HepG2 (cell line): ENCODE results near the gene RER1. TPM values are rescaled to one million over a fixed set of nuclear protein-coding genes. Genes with fewer than 3 reads are reported as not detected.
A peak's percentile ranks its signal among the peaks of the same experiment; 100 is the strongest.

ENCODE experiments used
- ATAC-seq: fragments of 200-7000 bp; cut with Tn5 transposase; 3 replicates; pipeline ENCODE4 v1.9.1; 2020; ENCODE audit warnings: mild to moderate bottlenecking, moderate library complexity
- BruUV-seq: library from RNA; stranded (reverse); fragments of 400-500 nt; replicated peaks from 2 replicates; lab custom pipeline; 2021; lab: Mats Ljungman, UMichigan
- CTCF ChIA-PET: fragments of 300-600 bp; formaldehyde crosslinking; extraction: SDS; loops from one replicate; lab custom pipeline; 2021; ENCODE audit warnings: low total read pairs, inconsistent platforms, low intra/inter-chr PET ratio; lab: Yijun Ruan, JAX
- POLR2A ChIA-PET: fragments of 350-600 bp; sonication (Branson Sonifier 250); formaldehyde crosslinking; loops from one replicate; lab custom pipeline; 2020; ENCODE audit warnings: antibody characterized with exemption, inconsistent platforms; lab: Yijun Ruan, JAX
- DNase-seq: peaks from one replicate; pipeline ENCODE4 v3.0.0-alpha.2; 2015; ENCODE audit warnings: low spot score
- FAIRE-seq: peaks from 3 replicates; lab custom pipeline; 2011; peaks lifted over from hg19 to GRCh38; lab: Jason Lieb, UNC
- H2AFZ ChIP-seq: one replicate; pipeline ENCODE4 v1.6.1; 2011; ENCODE audit warnings: low read length, inconsistent platforms
- H3K27ac ChIP-seq: fragments of 300-600 bp; 3 replicates; pipeline ENCODE4 v1.8.0; 2011; ENCODE audit warnings: mixed run types, mild to moderate bottlenecking, mixed read lengths, low read length, inconsistent platforms; ENCODE audit not compliant: insufficient read depth; ENCODE audit errors: extremely low read length
- H3K27me3 ChIP-seq, 2 experiments: fragments of 200-600 bp in 1 of 2; 2 replicates in 1 of 2; 3 replicates in 1 of 2; pipeline versions ENCODE4 v1.6.0 to v1.8.0; 2011; ENCODE audit warnings: low read length in 2 of 2, mild to moderate bottlenecking in 2 of 2, moderate library complexity in 2 of 2, inconsistent platforms in 1 of 2; ENCODE audit not compliant: insufficient read depth in 2 of 2, control insufficient read depth in 1 of 2
- H3K36me3 ChIP-seq, 2 experiments: fragments of 200-600 bp in 1 of 2; replicated peaks in 1 of 2; 2 replicates in 1 of 2; 3 replicates in 1 of 2; pipeline versions ENCODE4 v1.5.1 to v1.8.0; 2011; ENCODE audit warnings: low read length in 2 of 2, inconsistent platforms in 1 of 2; ENCODE audit not compliant: insufficient read depth in 2 of 2, control insufficient read depth in 1 of 2
- H3K4me1 ChIP-seq: 2 replicates; pipeline ENCODE4 v1.5.1; 2012; ENCODE audit warnings: low read length, inconsistent platforms; ENCODE audit not compliant: insufficient read depth
- H3K4me2 ChIP-seq: 2 replicates; pipeline ENCODE4 v1.6.0; 2011; ENCODE audit warnings: low read depth, low read length, inconsistent platforms
- H3K4me3 ChIP-seq, 3 experiments: fragments of 200-600 bp in 1 of 3; sonication (generic), shearing (Covaris generic) in 1 of 3; replicated peaks in 1 of 3; 2 replicates each; pipeline ENCODE4 v1.5.1; 2011 to 2016; ENCODE audit warnings: low read length in 3 of 3, inconsistent platforms in 2 of 3, low read depth in 2 of 3, mild to moderate bottlenecking in 2 of 3, control low read depth in 1 of 3, mixed read lengths in 1 of 3; ENCODE audit not compliant: insufficient read depth in 1 of 3
- H3K79me2 ChIP-seq: one replicate; pipeline ENCODE4 v1.6.1; 2011; ENCODE audit warnings: low read length, inconsistent platforms; ENCODE audit not compliant: insufficient read depth
- H3K9ac ChIP-seq: 2 replicates; pipeline ENCODE4 v1.6.0; 2011; ENCODE audit warnings: mild to moderate bottlenecking, low read depth, low read length, inconsistent platforms; ENCODE audit not compliant: insufficient read depth
- H3K9me3 ChIP-seq: 2 replicates; pipeline ENCODE4 v1.5.1; 2012; ENCODE audit warnings: mild to moderate bottlenecking, low read length
- H4K20me1 ChIP-seq: 2 replicates; pipeline ENCODE4 v1.6.0; 2011; ENCODE audit warnings: inconsistent platforms, mild to moderate bottlenecking, low read length, moderate library complexity; ENCODE audit not compliant: insufficient read depth
- HOXD1 ChIP-seq: sonication (generic); formaldehyde crosslinking; IDR thresholded peaks from 2 replicates; pipeline ENCODE4 v1.5.0; 2020; ENCODE audit warnings: missing genetic modification reagents
- KLF13 ChIP-seq: sonication (generic); formaldehyde crosslinking; IDR thresholded peaks from 2 replicates; pipeline ENCODE4 v1.4.0; 2020; ENCODE audit warnings: mild to moderate bottlenecking, missing genetic modification reagents
- MATR3 ChIP-seq: sonication (generic); formaldehyde crosslinking; IDR thresholded peaks from 2 replicates; pipeline ENCODE4 v1.4.0; 2020; ENCODE audit warnings: missing genetic modification reagents
- PHF5A ChIP-seq: IDR thresholded peaks from one replicate; pipeline ENCODE4 v1.6.1; 2018; ENCODE audit warnings: low read depth, missing genetic modification reagents; ENCODE audit not compliant: unreplicated experiment
- ZFY ChIP-seq: sonication (generic); formaldehyde crosslinking; IDR thresholded peaks from 2 replicates; pipeline ENCODE4 v1.4.0; 2020; ENCODE audit warnings: missing genetic modification reagents
- ZNF563 ChIP-seq: sonication (generic); formaldehyde crosslinking; IDR thresholded peaks from 2 replicates; pipeline ENCODE4 v1.8.0; 2022; ENCODE audit warnings: mild to moderate bottlenecking, moderate library complexity, missing genetic modification reagents
- ZNF614 ChIP-seq: IDR thresholded peaks from 2 replicates; pipeline ENCODE4 v1.6.1; 2018; ENCODE audit warnings: missing biosample characterization, missing genetic modification reagents, inconsistent platforms, borderline replicate concordance
- WGBS: methylation state at CpG from one replicate; pipeline ENCODE4 v1.1.6; 2017; ENCODE audit warnings: low lambda C conversion rate; 5-methylcytosine and 5-hydroxymethylcytosine counted together
- in situ Hi-C: cut with HindIII; loops from 2 replicates; pipeline ENCODE4 v1.10.0; 2017; ENCODE audit warnings: low pct_unique_long_range_greater_than_20kb; ENCODE audit not compliant: extremely low pct_ligation_motif_present
- intact Hi-C: fragments of 100-400 bp; cut with micrococcal nuclease; formaldehyde crosslinking; loops from one replicate; pipeline ENCODE4 v1.10.0; 2022; ENCODE audit not compliant: unreplicated experiment
- polyA plus RNA-seq, 8 experiments: library from polyadenylated mRNA; depleted of rRNA in 3 of 8; stranded (reverse) in 7 of 8; unstranded in 1 of 8; fragments of >200 nt; fragmentation: Illumina TruSeq in 4 of 8; extraction: Trizol in 4 of 8; gene quantifications; 2 replicates each; pipeline versions ENCODE4 v1.2.1 to v1.2.3, GENCODE V29; 2011 to 2016; ENCODE audit warnings: low read depth in 4 of 8, missing spikeins in 1 of 8, mixed read lengths in 1 of 8; ENCODE audit not compliant: insufficient read depth in 1 of 8
- total RNA-seq, 5 experiments: library from RNA; depleted of rRNA; stranded (reverse); fragments of >200 nt; fragmentation: Illumina TruSeq; extraction: Trizol; gene quantifications; 2 replicates each; pipeline ENCODE4 v1.2.3, GENCODE V29; 2016; ENCODE audit warnings: low read depth in 1 of 5

Gene RER1
- total and polyA plus RNA-seq, 2 of the 13 experiments (the other 11 are each of a cell fraction or from before 2014, with no cell fraction given) = 128 to 164 TPM

GRCh38 chr1:2394761-2395160, 3.1 kb downstream of the RER1 start:
- no peak for DNase-seq
- H4K20me1 ChIP-seq = peaks cover 8% of the 10 kb centered on the region; the same call in 1 of the 2 replicates
- 94% methylated on average over 10 of the region's 11 CpGs for WGBS
- H3K27me3 ChIP-seq = no peaks in the 10 kb centered on the region; a peak in 1 of 5 replicates
- no peak overlapping the region for H3K4me3 ChIP-seq
- in situ Hi-C loops = no loop called here
- peaks cover 29% of the 10 kb centered on the region for H3K4me1 ChIP-seq
- no peak overlapping the region for H3K27ac ChIP-seq
- no peak overlapping the region for H3K9ac ChIP-seq
- no peaks in the 10 kb centered on the region for H3K9me3 ChIP-seq
- no peak for ATAC-seq
- peaks cover 23 to 42% of the 10 kb centered on the region in 2 experiments for H3K36me3 ChIP-seq
- intact Hi-C loops = no loop called here
- no peak for TF ChIP-seq ZNF614 (CRISPR knock-in tag)
- 0 out of 2 replicates have a peak, but pooled peaks have one; percentile 49 for TF ChIP-seq ZNF563
- no peak for TF ChIP-seq KLF13 (CRISPR knock-in tag)
- TF ChIP-seq HOXD1 (CRISPR knock-in tag) = no peak
- CTCF ChIA-PET = no interaction called here
- no peak for FAIRE-seq
- peaks cover 36% of the 10 kb centered on the region for H3K79me2 ChIP-seq
- no peak overlapping the region for H2AFZ ChIP-seq
- BruUV-seq = no TSS peak
- POLR2A ChIA-PET = interaction anchor here (1.0 kb wide), 1 partner anchor 188 kb away, joined by 3 read pairs; no protein-coding TSS in a partner anchor
- no peak overlapping the region for H3K4me2 ChIP-seq

GRCh38 chr1:2395245-2395644, 3.6 kb downstream of the RER1 start:
- Histone ChIP-seq H3K9ac (no peak overlapping the region), H3K36me3 (peaks cover 25 to 47% of the 10 kb centered on the region in 2 experiments), H3K27ac (no peak overlapping the region), H3K9me3 (no peaks in the 10 kb centered on the region), H3K4me3 (no peak overlapping the region), H2AFZ (no peak overlapping the region), H3K4me2 (no peak overlapping the region), H3K27me3 (no peaks in the 10 kb centered on the region; a peak in 1 of 5 replicates), H3K4me1 (peaks cover 24% of the 10 kb centered on the region), H3K79me2 (peaks cover 33% of the 10 kb centered on the region), H4K20me1 (peaks cover 8% of the 10 kb centered on the region; the same call in 1 of the 2 replicates)
- intact Hi-C loops = no loop called here
- TF ChIP-seq PHF5A (CRISPR knock-in tag) = no peak
- no peak for TF ChIP-seq MATR3
- no peak for TF ChIP-seq ZFY (CRISPR knock-in tag)
- ATAC-seq = no peak
- 98% methylated on average over 6 of the region's 10 CpGs for WGBS
- in situ Hi-C loops = no loop called here
- POLR2A ChIA-PET = no interaction called here
- BruUV-seq = no TSS peak
- FAIRE-seq = no peak
- CTCF ChIA-PET = no interaction called here
- DNase-seq = no peak
